ENCODE results near the gene SLITRK4. TPM values are rescaled to one million over a fixed set of nuclear protein-coding genes. Genes with fewer than 3 reads are reported as not detected.

Gene SLITRK4
- total RNA-seq, 1 donor from 2014 or later: 0.11 TPM

DNA sequence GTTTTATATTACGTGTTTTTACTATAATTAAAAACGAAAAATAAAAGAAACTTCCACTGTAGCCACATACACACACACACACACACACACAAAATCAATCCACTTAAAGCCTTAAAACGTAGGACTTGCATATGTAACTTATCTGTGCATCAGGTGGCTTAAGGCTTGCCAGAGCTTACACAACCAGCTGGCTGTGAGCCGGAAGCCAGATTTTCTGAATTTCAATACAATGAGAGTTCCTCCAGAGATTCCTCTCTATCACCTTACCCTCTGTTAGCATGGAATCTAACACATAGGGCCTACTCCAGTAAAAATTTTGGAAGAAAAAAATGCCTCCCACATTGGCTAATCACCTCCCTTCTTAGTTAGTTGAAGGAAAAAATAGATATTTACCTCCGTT, 27.9 kb upstream of the SLITRK4 start:
- Mint-ChIP-seq H3K4me3 (ENCODE audit: unreplicated experiment) (no peak overlapping the region), H3K9me3 (ENCODE audit: unreplicated experiment) (peaks cover 7% of the 10 kb centered on the region), H3K27me3 (ENCODE audit: unreplicated experiment) (no peaks in the 10 kb centered on the region), H3K4me1 (ENCODE audit: unreplicated experiment) (no peaks in the 10 kb centered on the region), H3K36me3 (ENCODE audit: unreplicated experiment) (no peaks in the 10 kb centered on the region), H3K27ac (ENCODE audit: unreplicated experiment) (no peak overlapping the region)
- TF ChIP-seq, protein P1, sequence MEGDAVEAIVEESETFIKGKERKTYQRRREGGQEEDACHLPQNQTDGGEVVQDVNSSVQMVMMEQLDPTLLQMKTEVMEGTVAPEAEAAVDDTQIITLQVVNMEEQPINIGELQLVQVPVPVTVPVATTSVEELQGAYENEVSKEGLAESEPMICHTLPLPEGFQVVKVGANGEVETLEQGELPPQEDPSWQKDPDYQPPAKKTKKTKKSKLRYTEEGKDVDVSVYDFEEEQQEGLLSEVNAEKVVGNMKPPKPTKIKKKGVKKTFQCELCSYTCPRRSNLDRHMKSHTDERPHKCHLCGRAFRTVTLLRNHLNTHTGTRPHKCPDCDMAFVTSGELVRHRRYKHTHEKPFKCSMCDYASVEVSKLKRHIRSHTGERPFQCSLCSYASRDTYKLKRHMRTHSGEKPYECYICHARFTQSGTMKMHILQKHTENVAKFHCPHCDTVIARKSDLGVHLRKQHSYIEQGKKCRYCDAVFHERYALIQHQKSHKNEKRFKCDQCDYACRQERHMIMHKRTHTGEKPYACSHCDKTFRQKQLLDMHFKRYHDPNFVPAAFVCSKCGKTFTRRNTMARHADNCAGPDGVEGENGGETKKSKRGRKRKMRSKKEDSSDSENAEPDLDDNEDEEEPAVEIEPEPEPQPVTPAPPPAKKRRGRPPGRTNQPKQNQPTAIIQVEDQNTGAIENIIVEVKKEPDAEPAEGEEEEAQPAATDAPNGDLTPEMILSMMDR (IDR thresholded peaks at IDR 0.05): no peak
- DNase-seq (ENCODE audit: extremely low spot score, unreplicated experiment): no peak

DNA sequence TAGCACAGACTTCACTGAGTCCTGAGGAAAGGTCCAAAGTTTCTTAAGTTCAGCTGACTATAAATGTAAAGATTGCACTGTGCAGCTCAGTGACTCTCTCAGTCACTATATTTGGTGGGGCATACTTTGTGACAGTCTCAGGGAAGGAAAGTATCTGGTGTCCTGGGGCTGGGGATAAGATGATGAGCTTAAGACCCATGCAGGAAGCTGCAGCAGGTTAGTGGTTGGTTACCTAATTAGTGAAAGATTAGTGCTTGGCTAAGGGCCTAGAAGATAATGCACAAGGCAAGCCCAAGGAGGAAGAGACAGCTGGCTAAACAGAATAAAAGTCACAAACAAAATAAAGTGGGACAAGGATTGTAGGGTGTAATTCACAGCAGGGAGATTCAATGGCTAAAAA, 25.4 kb upstream of the SLITRK4 start:
- Mint-ChIP-seq H3K4me1 (ENCODE audit: unreplicated experiment) (no peaks in the 10 kb centered on the region), H3K27ac (ENCODE audit: unreplicated experiment) (no peak overlapping the region), H3K27me3 (ENCODE audit: unreplicated experiment) (no peaks in the 10 kb centered on the region), H3K4me3 (ENCODE audit: unreplicated experiment) (no peak overlapping the region), H3K36me3 (ENCODE audit: unreplicated experiment) (no peaks in the 10 kb centered on the region), H3K9me3 (ENCODE audit: unreplicated experiment) (no peaks in the 10 kb centered on the region)
- DNase-seq (ENCODE audit: extremely low spot score, unreplicated experiment): no peak
- TF ChIP-seq, protein P1 (IDR thresholded peaks at IDR 0.05): no peak

DNA sequence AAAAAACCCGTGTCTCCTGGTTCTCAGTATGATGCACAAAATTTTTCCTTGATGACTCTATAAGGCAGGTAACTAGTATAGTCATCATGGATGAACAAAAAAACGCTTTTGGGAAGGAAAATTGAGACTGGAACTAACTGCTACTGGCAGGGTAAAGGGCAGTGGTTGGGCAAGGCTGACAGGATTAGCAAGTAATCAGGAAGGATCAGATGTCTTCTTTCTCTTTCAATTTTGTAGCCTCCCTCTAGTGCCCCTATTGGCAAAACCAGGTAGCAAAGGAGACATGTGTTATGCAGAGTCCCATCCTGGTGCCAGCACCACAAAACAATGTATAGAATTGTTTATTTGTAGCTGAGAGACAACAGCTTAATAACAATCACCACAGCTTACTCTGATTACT, 12.8 kb upstream of the SLITRK4 start:
- Mint-ChIP-seq H3K4me3 (ENCODE audit: unreplicated experiment) (no peak overlapping the region), H3K9me3 (ENCODE audit: unreplicated experiment) (no peaks in the 10 kb centered on the region), H3K4me1 (ENCODE audit: unreplicated experiment) (no peaks in the 10 kb centered on the region), H3K27ac (ENCODE audit: unreplicated experiment) (no peak overlapping the region), H3K36me3 (ENCODE audit: unreplicated experiment) (no peaks in the 10 kb centered on the region), H3K27me3 (ENCODE audit: unreplicated experiment) (no peaks in the 10 kb centered on the region)
- TF ChIP-seq, protein P1 (IDR thresholded peaks at IDR 0.05): no peak
- DNase-seq (ENCODE audit: extremely low spot score, unreplicated experiment): no peak

DNA sequence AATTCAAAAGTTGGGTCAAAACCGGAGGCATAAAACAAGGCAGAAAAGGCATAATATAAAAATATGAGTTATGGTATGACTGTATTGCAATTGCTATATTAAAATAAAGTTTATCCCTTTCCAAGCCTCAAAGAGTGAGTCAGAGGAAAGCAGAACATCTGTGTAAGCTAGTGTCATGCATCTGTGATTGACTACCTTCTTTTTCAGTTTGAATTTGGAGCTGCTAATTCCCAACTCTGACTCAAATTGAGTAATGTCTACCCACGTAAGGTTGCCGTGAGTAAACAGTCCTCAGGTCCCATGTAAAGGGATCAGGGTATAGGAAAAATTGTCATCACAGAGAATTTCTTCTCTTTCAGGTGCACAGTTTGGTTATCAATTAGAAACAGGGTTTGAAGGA, 6.5 kb upstream of the SLITRK4 start:
- Mint-ChIP-seq H3K4me1 (ENCODE audit: unreplicated experiment) (no peaks in the 10 kb centered on the region), H3K27ac (ENCODE audit: unreplicated experiment) (no peak overlapping the region), H3K4me3 (ENCODE audit: unreplicated experiment) (no peak overlapping the region), H3K9me3 (ENCODE audit: unreplicated experiment) (peaks cover 3% of the 10 kb centered on the region), H3K27me3 (ENCODE audit: unreplicated experiment) (no peaks in the 10 kb centered on the region), H3K36me3 (ENCODE audit: unreplicated experiment) (no peaks in the 10 kb centered on the region)
- DNase-seq (ENCODE audit: extremely low spot score, unreplicated experiment): no peak
- TF ChIP-seq, protein P1 (IDR thresholded peaks at IDR 0.05): no peak

GRCh38 chrX:143636831-143637230, 930 bp upstream of the SLITRK4 start:
- no peak overlapping the region for H3K4me3 Mint-ChIP-seq (ENCODE audit: unreplicated experiment)
- H3K36me3 Mint-ChIP-seq (ENCODE audit: unreplicated experiment): no peaks in the 10 kb centered on the region
- no peaks in the 10 kb centered on the region for H3K9me3 Mint-ChIP-seq (ENCODE audit: unreplicated experiment)
- peaks cover 9% of the 10 kb centered on the region for H3K4me1 Mint-ChIP-seq (ENCODE audit: unreplicated experiment)
- H3K27ac Mint-ChIP-seq (ENCODE audit: unreplicated experiment): no peak overlapping the region
- peaks cover 22% of the 10 kb centered on the region for H3K27me3 Mint-ChIP-seq (ENCODE audit: unreplicated experiment)
- TF ChIP-seq, protein P1 (IDR thresholded peaks at IDR 0.05): no peak
- no peak for DNase-seq (ENCODE audit: extremely low spot score, unreplicated experiment)

Measured in osteocyte (in vitro differentiated cells).